Loucy (cell line): ENCODE measurements around the gene RGS1.

Experiments
- CTCF ChIP-seq: fragments of 200-600 bp; sonication (generic); conservative IDR thresholded peaks from 2 replicates; pipeline ENCODE4 v1.5.1; 2014; ENCODE audit warnings: mild to moderate bottlenecking, antibody characterized with exemption, low read length
- EZH2phosphoT487 ChIP-seq: fragments of 200-600 bp; IDR thresholded peaks from 2 replicates; pipeline ENCODE4 v1.6.1; 2018; ENCODE audit warnings: antibody characterized with exemption, mild to moderate bottlenecking, moderate library complexity, borderline replicate concordance

- TF ChIP-seq CTCF (no peak), EZH2phosphoT487 (no peak)
These were observed 16.2 kb upstream of the RGS1 start for GRCh38 chr1:192559115-192560006.
